ENCODE results near the gene COQ9.

GRCh38 chr16:57426356-57426755 is 20.9 kb upstream of the COQ9 start:
- TF ChIP-seq CTCF (IDR thresholded peaks at IDR 0.05) (no peak), POLR2A (IDR thresholded peaks at IDR 0.05) (no peak)
